ENCODE data around the gene CDH12.
"Not testable (repeated sequence)": the region's sequence is repeated elsewhere in the genome, so short reads cannot be mapped to it uniquely, and the experiment has no call there.

Gene CDH12

DNA sequence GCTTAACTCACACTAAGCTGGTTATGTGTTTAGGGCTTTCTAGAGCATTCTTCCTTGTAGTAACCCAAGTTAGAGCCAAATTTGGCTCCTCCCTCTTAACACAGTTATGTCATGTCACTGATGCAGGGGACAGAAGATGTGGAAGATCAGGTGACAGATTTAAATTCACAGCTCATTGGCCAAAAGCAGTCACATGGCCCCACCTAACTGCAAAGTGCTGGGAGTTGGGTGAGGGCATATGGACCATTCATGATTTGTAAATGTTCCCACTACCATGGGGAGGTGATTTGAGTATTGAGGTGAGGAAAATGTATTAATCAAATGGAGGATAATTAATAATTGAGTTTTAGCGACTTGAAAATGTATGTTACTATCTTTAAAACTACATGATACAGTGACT is 829.4 kb downstream of the CDH12 start:
- no peak overlapping the region for H3K4me3 ChIP-seq (ENCODE audit: control insufficient read depth, low read depth, low read length)
- no peak for DNase-seq (ENCODE audit: low read depth)
- TF ChIP-seq, protein P1, sequence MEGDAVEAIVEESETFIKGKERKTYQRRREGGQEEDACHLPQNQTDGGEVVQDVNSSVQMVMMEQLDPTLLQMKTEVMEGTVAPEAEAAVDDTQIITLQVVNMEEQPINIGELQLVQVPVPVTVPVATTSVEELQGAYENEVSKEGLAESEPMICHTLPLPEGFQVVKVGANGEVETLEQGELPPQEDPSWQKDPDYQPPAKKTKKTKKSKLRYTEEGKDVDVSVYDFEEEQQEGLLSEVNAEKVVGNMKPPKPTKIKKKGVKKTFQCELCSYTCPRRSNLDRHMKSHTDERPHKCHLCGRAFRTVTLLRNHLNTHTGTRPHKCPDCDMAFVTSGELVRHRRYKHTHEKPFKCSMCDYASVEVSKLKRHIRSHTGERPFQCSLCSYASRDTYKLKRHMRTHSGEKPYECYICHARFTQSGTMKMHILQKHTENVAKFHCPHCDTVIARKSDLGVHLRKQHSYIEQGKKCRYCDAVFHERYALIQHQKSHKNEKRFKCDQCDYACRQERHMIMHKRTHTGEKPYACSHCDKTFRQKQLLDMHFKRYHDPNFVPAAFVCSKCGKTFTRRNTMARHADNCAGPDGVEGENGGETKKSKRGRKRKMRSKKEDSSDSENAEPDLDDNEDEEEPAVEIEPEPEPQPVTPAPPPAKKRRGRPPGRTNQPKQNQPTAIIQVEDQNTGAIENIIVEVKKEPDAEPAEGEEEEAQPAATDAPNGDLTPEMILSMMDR (conservative IDR thresholded peaks at IDR 0.05; ENCODE audit: control insufficient read depth, insufficient read depth, low read depth, low read length): no peak

DNA sequence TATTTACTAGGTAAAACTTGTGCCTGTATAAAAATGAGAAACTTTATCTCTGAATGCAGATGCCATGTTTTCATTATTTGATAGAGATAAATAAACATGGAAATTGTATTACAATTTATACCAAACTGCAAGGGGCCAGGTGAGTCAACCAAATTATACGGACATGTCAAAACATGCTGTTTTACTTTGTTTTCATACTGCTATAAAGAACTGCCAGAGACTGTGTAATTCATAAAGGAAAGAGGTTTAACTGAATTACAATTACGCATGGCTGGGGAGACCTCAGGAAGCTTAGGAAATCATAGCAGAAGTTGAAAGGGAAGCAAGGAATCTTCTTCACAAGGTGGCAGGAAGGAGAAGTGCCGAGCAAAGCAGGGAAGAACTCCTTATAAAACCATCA is 840.3 kb downstream of the CDH12 start:
- not testable (repeated sequence) for DNase-seq (ENCODE audit: low read depth); H3K4me3 ChIP-seq (ENCODE audit: control insufficient read depth, low read depth, low read length)

DNA sequence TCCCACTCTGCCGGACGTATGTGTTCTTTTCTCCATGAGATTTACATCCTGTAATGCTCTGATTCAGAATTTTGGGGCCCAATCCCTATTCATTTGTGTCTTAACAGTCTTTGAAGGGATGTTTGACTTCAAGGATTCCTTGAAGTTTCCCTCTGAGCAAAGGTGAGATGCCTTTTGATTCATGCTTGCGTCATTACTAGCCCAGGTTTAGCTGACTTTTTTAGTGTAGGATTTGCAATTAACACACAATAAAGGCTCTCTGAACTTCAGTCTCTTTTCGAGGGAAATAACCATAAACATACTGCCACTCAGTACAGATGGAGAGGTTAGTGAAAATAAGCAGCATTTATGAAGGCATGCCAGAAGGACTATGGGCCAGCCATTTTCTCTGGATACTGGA is 842.3 kb downstream of the CDH12 start:
- not testable (repeated sequence) for DNase-seq (ENCODE audit: low read depth); H3K4me3 ChIP-seq (ENCODE audit: control insufficient read depth, low read depth, low read length)

DNA sequence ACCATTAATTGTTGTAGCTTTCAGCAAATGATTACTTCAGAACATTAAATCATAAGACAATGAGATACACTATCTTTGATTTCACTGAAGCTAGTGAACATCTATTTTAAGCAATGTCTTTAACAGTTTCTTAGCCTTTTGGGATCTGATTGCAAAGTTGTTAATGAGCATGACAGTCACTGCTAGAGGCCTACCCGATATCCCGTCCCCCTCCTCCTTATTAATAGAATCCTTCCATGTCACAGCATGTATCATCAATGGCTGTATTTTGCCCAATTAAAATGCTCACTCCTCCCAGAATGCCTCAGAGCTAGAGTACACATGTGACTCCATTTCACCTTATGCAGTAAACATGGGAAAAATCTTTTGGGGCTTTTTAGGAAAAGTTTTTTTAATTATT is 852.0 kb downstream of the CDH12 start:
- not testable (repeated sequence) for H3K4me3 ChIP-seq (ENCODE audit: control insufficient read depth, low read depth, low read length); DNase-seq (ENCODE audit: low read depth)

DNA sequence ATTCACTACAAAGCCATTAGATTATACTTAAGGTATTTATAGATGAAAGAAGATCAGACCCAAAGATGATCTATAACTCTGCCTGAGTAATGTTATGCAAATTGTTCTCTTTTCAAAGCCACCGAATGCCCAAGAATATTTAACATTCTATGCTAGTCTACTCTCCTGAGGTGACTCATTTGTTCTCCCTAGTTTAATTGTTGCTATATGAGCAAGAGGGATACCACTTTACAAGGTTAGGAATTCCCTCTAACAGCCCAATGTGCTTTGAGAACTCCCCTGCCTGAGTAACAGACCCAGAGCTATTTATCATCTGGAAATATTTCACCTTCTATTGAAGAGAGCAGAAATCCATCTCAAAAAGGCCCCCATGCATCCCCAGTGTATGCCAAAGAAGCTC is 867.3 kb downstream of the CDH12 start:
- H3K4me3 ChIP-seq (ENCODE audit: control insufficient read depth, low read depth, low read length); DNase-seq (ENCODE audit: low read depth): not testable (repeated sequence)

DNA sequence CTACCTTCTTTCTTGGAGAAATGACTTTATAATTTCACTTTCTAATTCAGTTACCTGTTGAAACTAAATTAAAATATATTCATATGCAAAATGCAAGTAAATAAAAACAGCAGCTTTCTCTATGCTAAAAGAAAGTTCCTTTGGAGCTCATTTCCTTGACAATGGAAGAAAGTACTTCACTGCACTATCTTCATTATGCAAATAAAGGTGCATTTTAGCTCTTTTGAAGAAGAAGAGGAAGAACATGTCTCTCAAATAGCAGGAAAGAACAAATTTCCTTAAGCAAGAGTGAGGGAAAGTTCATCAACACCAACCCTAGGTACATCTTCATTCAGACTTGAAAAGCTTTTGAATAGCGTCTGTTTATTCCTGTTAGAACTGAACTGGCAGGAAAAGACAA is 901.6 kb downstream of the CDH12 start:
- H3K4me3 ChIP-seq (ENCODE audit: control insufficient read depth, low read depth, low read length); DNase-seq (ENCODE audit: low read depth): not testable (repeated sequence)

DNA sequence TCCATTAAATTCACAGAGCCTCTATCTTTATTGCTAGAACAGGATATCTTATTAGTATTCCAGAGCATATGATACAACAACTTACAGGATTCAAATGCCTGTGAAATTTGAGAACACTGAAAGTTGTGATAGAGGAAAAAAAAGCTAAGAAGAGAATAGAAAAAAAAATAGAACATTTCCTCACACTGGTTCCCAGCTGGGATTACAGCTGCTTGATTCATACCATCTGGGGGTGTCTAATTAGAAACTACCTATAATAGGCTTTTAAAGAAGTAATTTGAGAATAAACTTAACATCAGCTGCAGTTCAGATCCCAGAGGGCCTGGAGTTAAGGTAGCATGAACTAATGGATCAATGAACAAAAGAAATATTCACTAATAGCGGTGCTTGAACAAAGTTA is 922.0 kb downstream of the CDH12 start:
- no peak for DNase-seq (ENCODE audit: low read depth)
- TF ChIP-seq, protein P1 (conservative IDR thresholded peaks at IDR 0.05; ENCODE audit: control insufficient read depth, insufficient read depth, low read depth, low read length): no peak

DNA sequence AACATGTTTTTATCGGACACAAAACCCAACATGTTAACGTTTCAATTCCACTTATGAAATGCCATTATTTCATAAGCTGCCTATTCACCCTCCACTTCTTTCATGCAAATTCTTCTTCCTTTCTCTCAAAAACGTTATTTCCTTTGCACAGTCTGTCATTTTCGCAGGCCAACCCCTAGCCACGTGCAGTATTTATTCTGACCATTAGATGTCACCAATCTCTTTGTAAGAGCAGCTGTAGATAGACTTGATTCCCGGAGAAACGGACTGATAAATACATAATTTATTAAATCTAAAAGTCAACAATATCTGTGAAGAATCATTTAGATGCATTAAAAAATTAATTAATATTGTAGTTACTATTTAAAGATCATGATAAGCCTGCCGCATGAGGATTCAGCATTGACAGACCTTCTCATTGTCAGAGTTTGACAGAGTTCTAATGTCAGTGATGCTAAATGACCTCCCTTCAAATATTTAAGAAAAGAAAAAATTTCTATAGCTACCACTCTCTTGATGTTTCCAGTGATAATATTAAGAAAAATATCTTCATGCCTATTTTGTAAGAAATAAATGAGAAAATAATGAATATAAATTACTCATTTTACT is 933.6 kb downstream of the CDH12 start:
- peak; percentile 56 for DNase-seq (ENCODE audit: low read depth)
- H3K4me3 ChIP-seq (ENCODE audit: control insufficient read depth, low read depth, low read length): no peak overlapping the region
- TF ChIP-seq, protein P1 (conservative IDR thresholded peaks at IDR 0.05; ENCODE audit: control insufficient read depth, insufficient read depth, low read depth, low read length): peak; percentile 64

More for the DNA sequence above, 922.0 kb downstream of the CDH12 start:
- no peak overlapping the region for H3K4me3 ChIP-seq (ENCODE audit: control insufficient read depth, low read depth, low read length)

DNA sequence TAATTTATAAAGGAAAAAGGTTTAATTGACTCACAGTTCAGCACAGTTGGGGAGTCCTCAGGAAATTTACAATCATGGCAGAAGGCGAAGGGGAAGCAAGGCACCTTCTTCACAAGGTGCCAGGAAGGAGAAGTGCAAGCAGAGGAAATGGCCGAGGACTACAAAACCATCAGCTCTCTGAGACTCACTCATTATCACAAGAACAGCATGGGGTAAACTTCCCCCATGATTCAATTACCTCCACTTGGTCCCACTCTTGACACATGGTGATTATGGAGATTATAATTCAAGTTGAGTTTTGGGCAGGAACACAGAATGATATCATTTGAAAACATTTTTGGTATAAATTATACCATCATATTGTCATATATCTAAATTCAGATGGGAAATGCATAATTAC is 934.7 kb downstream of the CDH12 start:
- no peak for DNase-seq (ENCODE audit: low read depth)
- H3K4me3 ChIP-seq (ENCODE audit: control insufficient read depth, low read depth, low read length): no peak overlapping the region
- TF ChIP-seq, protein P1 (conservative IDR thresholded peaks at IDR 0.05; ENCODE audit: control insufficient read depth, insufficient read depth, low read depth, low read length): no peak

DNA sequence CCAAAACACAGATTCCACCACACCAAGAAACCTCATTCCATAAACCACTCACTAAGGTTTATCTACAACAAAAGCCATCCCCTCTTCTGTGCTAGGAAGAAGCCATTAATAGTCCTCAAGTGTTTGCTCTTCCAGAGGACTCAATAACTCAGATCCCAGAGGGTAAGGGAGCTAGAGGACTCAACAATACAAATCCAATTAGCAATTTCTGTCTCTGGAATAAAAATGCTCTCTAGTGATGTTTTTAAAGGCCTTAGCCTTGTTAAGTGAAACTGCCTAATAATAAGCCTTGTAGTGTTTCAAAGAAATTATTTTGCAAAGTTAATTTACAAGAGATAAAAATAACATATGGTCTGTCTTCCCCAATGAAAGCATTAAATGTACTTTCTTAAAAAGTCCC is 942.4 kb downstream of the CDH12 start:
- TF ChIP-seq, protein P1 (conservative IDR thresholded peaks at IDR 0.05; ENCODE audit: control insufficient read depth, insufficient read depth, low read depth, low read length): no peak
- no peak overlapping the region for H3K4me3 ChIP-seq (ENCODE audit: control insufficient read depth, low read depth, low read length)
- no peak for DNase-seq (ENCODE audit: low read depth)

Measured in fibroblast of mammary gland (primary cell).